ENCODE data around the gene MATN1. TPM values are rescaled to one million over a fixed set of nuclear protein-coding genes. Genes with fewer than 3 reads are reported as not detected.
"Not testable (repeated sequence)": the region's sequence is repeated elsewhere in the genome, so short reads cannot be mapped to it uniquely, and the experiment has no call there.

Gene MATN1
- polyA plus RNA-seq (ENCODE audit: insufficient read length) = 1.1 TPM

DNA sequence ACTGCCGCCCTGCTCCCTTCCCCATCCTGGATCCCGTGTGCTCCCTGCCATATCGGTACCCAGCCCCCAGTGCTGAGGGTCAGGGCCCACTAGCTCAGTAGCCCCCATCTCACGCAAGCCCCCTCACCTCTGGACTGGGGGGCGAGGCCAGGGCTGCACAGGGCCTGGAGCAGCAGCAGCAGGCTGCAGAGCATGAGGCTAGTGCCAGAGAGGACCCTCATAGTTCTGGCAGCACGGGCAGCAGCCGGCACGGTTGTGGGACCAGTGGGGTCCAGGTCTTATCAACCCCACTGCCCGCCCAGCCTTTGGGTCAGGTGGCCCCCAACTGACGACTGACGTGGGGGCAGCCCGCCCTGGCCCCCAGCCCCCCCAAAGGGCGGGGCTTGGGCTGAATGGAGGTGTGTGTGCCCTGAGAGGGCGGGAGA is at the start of gene MATN1:
Gene MATN1 (minus strand): TSS at position 255 of the 425 bp plus-strand sequence. CDS start 34 bp downstream, at position 221.
- no peak for DNase-seq (ENCODE audit: low read depth)

DNA sequence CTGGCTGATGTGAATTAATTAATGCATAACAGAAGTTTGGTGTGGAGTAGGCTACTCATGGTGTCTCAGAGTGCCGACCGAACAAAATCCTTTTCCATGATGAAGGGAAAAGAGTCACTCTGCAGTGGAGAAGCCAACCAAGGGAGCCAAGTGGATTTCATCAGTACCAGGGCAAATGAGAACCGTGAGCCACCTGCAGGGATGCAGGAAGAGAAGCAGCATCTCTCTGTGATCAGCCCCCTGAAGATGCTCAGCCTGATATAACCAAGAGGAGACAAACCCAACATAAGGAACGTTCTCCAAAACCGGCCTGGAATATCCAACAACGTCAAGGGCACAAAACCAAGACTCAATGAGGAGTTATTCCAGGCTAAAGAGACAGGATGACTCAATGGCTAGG is 47.6 kb upstream of the MATN1 start:
- DNase-seq (ENCODE audit: low read depth) = no peak

DNA sequence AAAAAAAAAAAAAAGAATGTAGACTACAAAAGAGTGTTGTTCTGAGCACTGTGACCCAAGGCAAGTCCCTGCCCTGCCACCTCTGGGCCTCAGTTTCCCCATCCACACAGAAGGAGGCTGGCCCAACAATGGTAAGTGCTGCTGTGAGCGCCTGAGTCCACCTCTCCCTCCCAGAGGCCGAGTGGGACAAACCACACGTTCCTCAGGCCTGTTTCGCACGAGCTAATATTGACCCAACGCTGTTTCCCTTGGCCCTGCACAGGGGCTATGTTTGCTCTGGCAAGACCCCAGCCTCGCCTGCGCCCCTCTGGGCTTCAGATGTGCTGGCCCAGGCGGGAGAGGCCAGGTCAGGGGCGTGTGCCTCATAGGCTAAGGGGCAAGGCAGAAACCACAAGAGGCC is 46.8 kb upstream of the MATN1 start:
- DNase-seq (ENCODE audit: low read depth) = no peak

GRCh38 chr1:30768830-30769718 is 45.7 kb upstream of the MATN1 start:
- DNase-seq (ENCODE audit: low read depth) = no peak

- DNase-seq (ENCODE audit: low read depth) = no peak
These were observed 44.9 kb upstream of the MATN1 start for GRCh38 chr1:30768159-30768829.

DNA sequence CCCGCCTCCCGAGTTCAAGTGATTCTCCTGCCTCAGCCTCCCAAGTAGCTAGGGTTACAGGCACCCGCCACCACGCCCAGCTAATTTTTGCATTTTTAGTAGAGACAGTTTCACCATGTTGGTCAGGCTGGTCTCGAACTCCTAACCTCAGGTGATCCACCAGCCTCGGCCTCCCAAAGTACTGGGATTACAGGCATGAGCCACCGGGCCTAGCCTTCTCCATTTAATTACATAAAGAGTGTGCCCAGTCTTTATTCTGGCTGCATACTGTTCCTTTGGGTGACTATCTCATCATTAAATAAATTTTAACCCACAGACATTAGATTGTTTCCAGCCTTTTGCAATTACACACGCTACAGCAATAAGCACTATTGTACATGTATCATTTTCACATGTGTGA is 43.6 kb upstream of the MATN1 start:
- DNase-seq (ENCODE audit: low read depth) = not testable (repeated sequence)

DNA sequence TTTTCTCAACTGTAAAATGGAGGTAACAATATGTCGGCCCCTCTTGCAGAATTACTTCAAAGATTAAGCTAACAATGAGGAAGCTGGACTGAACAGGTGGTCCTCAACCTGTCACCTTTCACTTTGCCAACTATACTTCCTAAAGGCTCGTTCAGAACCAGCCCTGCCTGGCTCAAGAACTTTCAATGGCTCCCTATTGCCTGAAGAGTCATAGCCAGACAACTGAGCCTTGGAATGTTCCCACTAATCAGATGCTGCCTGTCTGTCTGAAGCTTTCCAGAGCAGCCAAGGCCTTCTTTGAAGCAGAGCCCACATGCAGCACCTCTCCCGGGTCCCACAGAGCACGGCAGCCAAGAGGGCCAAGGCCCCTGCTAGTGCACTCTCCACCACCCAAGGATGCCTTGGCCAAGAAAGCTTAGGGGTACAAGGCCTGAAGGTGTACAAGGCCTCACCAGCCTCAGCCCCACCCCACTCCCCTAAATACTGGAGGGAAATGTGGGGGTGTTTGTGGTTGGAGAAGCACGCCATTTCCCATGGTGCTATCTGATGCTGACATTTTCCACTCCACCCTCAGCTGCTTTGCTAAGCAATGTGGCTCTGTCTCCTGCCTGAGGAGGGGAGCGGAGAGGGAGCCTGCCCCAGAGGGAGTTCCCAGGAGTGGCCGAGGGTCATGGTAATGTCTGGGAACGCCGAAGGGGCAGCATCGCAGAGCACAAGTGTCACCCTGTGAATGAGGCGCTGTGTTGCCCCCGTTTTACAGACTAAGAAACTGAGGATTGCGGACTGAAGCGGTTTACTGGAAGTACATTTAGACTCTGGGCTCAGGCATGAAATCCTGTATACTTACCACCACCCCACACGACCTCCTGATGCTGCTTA is 42.4 kb upstream of the MATN1 start:
- no peak for DNase-seq (ENCODE audit: low read depth)

DNA sequence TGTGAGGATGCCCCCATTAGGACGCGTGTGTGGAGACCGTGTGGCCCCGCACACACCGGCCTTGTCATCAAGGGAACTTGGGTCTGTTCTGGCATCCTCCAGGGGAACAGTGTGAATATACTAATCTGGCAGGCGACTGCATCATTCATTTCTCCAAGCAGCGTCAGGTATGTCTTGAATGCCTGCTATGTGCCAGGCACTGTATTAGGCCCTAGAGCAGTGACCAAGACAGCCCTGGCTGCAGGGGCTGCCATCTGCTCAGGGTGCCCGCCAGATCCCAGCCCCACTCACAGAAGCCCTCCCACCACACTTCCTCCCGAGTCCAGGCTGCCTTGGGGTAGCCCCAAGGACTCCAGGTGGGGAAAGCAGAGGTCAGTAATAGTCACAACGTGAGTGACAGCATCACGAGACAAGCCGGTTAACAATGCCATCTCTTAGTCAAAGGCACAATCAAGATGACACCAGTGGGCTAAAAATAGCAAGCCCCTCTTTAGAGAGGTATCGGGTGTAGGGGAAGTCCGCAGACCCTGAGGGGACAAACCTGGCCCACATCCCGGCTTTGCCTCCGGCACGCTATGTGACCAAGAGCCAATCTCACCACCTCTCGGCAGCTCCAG is 41.7 kb upstream of the MATN1 start:
- DNase-seq (ENCODE audit: low read depth) = no peak

DNA sequence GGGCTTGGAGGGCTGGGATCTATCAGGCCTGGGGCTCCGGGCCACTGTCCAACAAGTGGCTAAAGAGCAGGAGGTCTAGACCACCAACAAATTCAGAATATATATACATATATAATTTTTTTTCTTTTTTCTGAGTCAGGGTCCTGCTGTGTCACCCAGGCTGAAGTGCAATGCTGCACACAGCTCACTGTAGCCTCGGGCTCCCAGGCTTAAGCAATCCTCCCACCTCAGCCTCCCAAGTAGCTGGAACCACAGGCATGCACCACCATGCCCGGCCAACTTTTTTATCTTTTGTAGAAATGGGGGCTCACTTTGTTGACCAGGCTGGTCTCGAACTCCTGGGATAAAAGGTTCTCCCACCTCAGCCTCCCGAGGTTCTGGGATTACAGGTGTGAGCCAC is 41.0 kb upstream of the MATN1 start:
- no peak for DNase-seq (ENCODE audit: low read depth)

DNA sequence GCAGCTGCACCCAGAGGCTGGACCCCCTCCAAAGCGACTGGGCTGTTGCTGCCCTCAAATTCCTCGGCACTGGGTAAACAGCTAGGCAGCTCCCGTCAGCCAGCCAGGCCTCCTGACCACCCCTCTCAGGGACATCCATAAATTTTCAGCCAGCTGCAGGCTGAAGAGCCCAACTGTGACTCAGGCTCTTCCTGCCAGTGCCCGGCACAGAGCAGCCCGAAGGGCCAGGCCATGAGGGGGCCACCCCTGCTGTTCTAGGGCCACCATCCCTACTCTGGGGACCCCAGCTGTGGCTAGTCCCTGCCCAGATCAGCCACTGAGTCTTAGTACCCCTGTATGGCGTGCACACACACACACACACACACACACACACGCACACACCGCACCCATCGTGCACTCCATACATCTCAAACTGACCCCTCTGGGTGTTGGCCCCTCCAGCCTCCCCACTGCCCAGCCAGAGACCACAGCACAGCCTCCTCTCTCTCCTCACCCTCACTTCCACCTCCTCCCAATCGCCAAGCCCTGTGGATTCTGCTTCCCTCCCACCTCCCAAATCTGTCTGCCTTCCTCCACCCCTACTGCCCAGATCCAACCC is 40.4 kb upstream of the MATN1 start:
- DNase-seq (ENCODE audit: low read depth) = no peak

DNA sequence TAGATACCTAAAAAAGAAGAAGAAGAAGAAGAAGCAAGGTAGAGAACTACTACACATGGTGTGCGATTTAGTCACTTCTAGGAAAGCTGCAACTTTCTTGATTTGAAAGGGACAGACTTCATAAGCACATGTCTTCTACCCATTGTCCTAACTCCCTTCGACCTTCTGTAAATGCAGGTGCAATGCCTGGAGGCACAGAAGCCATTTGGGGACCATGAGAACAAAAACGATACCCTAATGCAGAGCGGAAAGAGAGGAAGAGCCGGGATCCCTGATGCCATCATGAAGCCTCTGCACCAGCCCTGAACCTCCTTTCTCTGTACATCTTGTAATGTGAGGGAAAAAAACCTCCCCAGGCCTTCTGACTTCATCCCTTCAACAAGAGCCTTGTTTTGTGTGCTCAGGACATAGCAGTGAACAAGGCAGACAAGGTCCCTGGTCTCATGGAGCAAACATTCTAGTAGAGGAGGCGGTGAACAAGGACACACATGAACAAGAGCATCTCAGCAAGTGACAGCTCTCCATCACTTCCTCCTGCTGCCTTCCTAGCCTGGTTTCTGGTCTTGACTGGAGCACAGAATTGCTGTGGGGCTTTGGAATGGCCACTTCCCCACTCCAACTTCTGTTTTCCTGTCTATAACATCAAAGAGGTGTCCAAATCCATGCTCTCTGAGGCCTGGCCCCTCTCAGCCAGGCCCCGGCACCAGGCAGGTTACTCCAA is 39.7 kb upstream of the MATN1 start:
- no peak for DNase-seq (ENCODE audit: low read depth)

- no peak for DNase-seq (ENCODE audit: low read depth)
These were observed 39.0 kb upstream of the MATN1 start for GRCh38 chr1:30762152-30762929.

DNA sequence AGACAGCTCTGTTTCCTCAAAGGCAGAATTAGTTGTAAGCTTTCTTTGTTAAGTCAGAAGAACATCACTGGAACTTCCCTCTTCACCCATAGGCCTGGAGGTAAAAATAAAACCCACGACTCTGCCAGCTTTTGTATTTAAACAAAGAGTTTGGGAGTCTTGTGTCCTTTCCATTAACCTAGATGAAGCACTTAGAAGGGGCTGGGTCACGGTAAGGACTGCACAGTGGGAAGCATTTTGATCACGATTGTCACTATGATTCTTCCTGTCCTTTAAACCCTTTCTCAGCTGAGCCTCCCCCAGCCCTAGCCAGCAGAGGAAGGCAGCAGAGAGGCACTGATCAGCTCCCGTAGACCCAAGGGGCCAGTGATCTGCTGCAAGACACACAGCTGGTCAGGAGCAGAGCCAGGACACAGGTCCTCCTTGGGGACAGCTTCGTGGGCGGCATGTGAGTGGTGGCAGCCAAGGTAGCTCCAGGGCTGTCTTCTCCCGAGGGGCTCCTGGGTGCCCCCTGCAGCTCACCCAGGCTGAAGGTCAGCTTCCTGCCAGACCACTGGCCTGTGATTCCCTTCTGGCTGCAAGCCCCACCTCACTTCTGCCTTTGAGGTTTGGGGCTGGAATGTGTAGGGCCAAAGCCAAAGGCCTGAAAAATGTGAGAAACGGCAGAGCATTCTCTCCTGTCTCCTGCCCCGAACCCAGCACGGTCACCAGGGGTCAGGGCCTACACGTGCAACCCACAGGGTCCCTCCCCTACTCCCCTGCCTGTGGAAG is 38.2 kb upstream of the MATN1 start:
- no peak for DNase-seq (ENCODE audit: low read depth)

DNA sequence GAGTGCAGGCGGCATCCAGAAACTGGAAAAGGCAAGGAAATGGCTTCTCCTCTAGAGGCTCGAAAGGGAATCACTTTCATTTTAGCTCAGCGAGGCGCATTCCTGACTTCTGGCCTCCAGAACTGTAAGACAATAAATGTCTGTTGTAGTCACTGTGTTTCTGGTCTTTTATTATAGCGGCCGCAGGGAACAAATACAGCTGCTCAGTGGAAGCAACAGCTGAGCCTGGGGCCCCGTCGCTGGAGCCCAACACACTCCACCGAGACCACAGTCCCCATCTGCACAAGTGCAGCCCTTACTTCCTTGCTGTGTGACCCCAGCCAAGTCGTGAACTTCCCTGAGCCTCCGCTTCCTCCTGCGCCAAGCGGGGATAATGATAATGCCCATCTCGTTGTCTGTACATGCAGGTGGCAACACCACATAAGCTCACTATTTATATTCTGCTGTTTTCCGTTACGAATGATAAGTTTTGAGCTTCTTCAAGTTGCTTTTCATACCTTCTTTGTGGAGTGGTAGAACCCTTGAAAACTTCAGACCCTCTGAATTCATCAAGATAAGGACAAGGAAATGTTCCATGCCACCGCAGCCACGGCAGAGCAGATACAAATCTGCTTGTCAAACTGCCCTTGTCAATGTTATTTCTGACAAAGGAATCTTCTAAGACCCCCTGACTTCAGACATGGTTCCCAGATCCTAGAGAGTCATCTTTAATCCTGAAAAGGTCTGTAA is 37.4 kb upstream of the MATN1 start:
- DNase-seq (ENCODE audit: low read depth) = no peak

DNA sequence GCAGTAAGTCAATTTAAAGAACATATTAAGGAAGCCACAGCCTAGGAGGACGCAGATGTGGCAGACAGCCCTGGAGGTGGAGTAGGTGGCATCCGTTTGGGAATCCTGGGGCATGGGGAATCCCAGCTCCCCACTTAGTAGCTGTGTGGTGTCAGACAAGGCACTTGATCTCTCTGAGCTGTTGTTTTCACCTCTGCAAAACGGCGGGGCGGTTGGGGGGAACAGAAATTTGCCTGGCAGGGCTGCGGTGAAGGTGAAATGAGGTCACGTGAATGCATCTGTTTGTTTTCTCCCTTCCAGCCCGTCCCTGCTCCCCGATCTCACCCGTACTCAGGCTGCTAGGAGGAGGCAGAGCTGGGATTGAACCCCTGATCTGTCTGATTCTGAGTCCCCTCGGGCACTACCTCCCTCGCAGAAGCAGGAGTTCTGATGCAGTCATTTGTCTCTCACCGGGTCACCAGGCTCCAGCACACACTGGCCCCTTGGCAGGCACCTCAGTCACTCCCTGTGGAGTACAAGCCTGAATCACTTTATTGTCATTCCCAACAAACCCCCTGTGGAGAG is 36.4 kb upstream of the MATN1 start:
- no peak for DNase-seq (ENCODE audit: low read depth)

- DNase-seq (ENCODE audit: low read depth) = no peak
These were observed 35.5 kb upstream of the MATN1 start for GRCh38 chr1:30758785-30759380.

DNA sequence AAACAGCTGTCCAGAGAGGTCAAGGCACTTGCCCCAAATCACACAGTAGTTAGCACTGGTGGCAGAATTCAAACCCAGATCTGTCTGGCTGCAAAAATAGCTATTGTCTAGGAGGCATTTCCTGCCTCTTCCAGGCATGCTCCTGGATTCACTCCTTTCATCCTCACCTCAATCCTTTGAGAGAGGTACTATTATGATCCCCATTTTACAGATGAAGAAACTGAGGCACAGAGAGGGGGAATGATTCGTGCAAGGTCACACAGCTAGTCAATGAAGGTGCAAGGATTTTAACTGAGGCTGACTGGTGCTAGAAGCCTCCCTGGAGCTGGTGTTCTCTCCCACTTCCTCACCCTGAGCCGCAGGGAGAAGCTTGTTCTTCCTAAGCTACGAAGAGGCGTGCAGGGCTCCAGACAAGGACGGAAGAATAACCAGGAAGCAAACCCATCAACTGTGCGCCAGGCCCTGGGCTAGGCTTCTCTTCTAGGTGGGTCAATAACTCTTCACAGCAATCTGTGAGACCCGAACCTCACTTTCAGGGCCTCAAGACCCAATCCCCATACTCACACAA is 34.8 kb upstream of the MATN1 start:
- no peak for DNase-seq (ENCODE audit: low read depth)

Measured in forelimb muscle (tissue), 1 donor.